ENCODE results near the gene MSI2.

The MSI2 gene

DNA sequence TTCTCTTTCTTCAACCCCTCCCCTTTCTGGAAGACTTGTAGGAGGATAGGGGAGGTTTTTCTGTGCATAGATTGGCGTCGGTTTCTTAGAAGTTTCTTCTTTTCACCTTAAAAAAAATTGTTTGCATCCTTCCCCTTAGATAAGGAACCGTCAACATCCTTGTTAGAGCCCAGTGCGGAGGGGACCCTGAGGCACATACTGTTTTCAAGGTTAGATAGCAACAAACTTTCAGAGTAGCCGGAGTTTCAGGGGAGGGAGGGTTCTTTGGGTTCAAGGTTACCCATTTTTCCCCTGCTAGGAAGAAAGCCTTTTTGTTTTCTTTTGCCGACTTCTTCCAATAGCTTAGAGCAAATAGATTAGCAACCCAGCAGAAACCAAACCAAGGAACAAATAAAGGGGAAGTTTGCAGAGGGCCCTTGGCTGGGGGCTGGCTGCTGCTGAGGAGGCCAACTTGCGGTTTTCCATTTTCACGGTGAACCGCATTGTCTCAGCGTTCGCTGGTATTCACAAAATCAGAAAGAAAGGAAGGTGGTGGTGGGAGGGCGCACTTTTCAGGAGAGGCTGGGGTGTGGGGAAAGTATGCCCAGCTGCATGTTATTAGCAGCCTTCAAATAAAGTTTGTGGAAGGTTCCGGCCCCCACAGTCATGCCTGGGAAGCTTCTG is 28.8 kb downstream of the MSI2 start:
- Histone ChIP-seq H3K27ac (ENCODE audit: low read length) (no peak overlapping the region), H3K9me3 (ENCODE audit: control insufficient read depth in 1 of 2, low read length in 2 of 2) (no peaks in the 10 kb centered on the region), H3K4me1 (ENCODE audit: control insufficient read depth in 1 of 2, insufficient read depth in 2 of 2, low read length in 2 of 2) (peaks cover 0 to 20% of the 10 kb centered on the region in 2 donors), H3K4me3 (ENCODE audit: low read depth in 1 of 2, low read length in 2 of 2) (no peak overlapping the region), H3K27me3 (ENCODE audit: low read depth, low read length) (no peaks in the 10 kb centered on the region), H3K36me3 (ENCODE audit: control insufficient read depth in 1 of 2, insufficient read depth in 2 of 2, low read length in 2 of 2) (peaks cover 0 to 4% of the 10 kb centered on the region in 2 donors)

DNA sequence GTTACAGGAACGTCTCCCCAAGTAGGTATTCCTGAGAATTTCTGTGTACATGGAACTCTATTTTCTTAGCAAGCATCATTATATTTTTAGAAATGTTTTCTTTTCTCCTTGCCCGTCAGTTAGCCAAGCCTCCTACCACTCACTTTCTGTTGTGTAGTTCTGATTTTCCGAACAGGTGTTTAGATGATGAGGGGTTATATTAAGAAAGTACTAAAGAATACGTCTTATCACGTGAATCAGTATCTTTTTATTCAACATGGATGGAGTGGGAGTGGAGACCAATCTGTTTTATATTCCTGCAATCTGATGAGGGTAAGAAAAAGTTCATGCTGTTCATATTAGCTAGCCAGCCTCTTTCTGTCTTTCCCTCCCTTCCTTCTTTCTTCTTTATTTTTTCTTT is 29.4 kb downstream of the MSI2 start:
- no peaks in the 10 kb centered on the region for H3K27me3 ChIP-seq (ENCODE audit: low read depth, low read length)
- peaks cover 0 to 20% of the 10 kb centered on the region in 2 donors for H3K4me1 ChIP-seq (ENCODE audit: control insufficient read depth in 1 of 2, insufficient read depth in 2 of 2, low read length in 2 of 2)
- no peak overlapping the region for H3K27ac ChIP-seq (ENCODE audit: low read length)
- H3K36me3 ChIP-seq (ENCODE audit: control insufficient read depth in 1 of 2, insufficient read depth in 2 of 2, low read length in 2 of 2) = peaks cover 0 to 4% of the 10 kb centered on the region in 2 donors
- no peak overlapping the region for H3K4me3 ChIP-seq (ENCODE audit: low read depth in 1 of 2, low read length in 2 of 2)
- H3K9me3 ChIP-seq (ENCODE audit: control insufficient read depth in 1 of 2, low read length in 2 of 2) = no peaks in the 10 kb centered on the region

- Histone ChIP-seq H3K27me3 (ENCODE audit: low read depth, low read length) (no peaks in the 10 kb centered on the region), H3K9me3 (ENCODE audit: control insufficient read depth in 1 of 2, low read length in 2 of 2) (no peaks in the 10 kb centered on the region), H3K4me1 (ENCODE audit: control insufficient read depth in 1 of 2, insufficient read depth in 2 of 2, low read length in 2 of 2) (peaks cover 0 to 20% of the 10 kb centered on the region in 2 donors), H3K36me3 (ENCODE audit: control insufficient read depth in 1 of 2, insufficient read depth in 2 of 2, low read length in 2 of 2) (peaks cover 0 to 1% of the 10 kb centered on the region in 2 donors), H3K4me3 (ENCODE audit: low read depth in 1 of 2, low read length in 2 of 2) (no peak overlapping the region), H3K27ac (ENCODE audit: low read length) (no peak overlapping the region)
These were observed 30.2 kb downstream of the MSI2 start for GRCh38 chr17:57286399-57287105.

DNA sequence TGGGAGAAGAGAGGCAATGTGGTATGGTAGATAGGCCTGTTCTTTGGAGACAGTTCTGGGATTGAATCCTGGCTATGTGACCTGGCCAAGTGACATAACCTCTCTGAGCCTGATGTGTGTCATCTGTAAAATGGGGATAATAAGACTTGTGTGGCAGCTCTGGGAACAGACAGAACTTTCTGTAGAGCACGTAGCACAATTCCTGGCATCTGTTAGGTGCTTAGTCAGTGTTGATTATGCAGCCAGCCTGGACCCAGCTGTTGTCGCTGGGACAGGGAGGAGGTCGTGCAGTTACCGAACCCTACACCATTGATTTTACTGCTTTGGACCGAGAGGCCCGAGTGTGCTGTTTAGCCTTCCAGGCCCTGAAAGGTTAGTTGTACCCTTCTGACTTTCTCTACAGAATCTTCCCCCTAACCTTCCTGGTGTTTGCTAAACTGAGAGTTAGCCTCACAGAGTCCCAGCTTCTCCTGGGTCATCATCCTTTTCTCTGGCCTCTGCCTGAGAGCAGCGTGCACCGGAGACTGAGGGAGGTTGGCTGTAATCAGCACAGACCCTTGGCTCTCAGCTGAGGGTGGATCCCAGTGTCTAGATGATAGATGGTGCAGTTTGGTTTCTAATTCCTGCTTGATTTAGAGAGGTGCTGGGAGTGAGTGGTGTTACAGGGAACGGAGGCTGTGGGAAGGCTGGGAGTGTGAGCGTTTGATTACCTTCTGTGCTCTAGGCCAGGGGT is 31.9 kb downstream of the MSI2 start:
- Histone ChIP-seq H3K36me3 (ENCODE audit: control insufficient read depth in 1 of 2, insufficient read depth in 2 of 2, low read length in 2 of 2) (no peaks in the 10 kb centered on the region), H3K4me3 (ENCODE audit: low read depth in 1 of 2, low read length in 2 of 2) (no peak overlapping the region), H3K4me1 (ENCODE audit: control insufficient read depth in 1 of 2, insufficient read depth in 2 of 2, low read length in 2 of 2) (peaks cover 0 to 20% of the 10 kb centered on the region in 2 donors), H3K27me3 (ENCODE audit: low read depth, low read length) (no peaks in the 10 kb centered on the region), H3K27ac (ENCODE audit: low read length) (no peak overlapping the region), H3K9me3 (ENCODE audit: control insufficient read depth in 1 of 2, low read length in 2 of 2) (no peaks in the 10 kb centered on the region)

GRCh38 chr17:57288773-57289121 is 32.4 kb downstream of the MSI2 start:
- no peak overlapping the region for H3K4me3 ChIP-seq (ENCODE audit: low read depth in 1 of 2, low read length in 2 of 2)
- H3K27ac ChIP-seq (ENCODE audit: low read length) = no peak overlapping the region
- H3K9me3 ChIP-seq (ENCODE audit: control insufficient read depth in 1 of 2, low read length in 2 of 2) = no peaks in the 10 kb centered on the region
- peaks cover 0 to 20% of the 10 kb centered on the region in 2 donors for H3K4me1 ChIP-seq (ENCODE audit: control insufficient read depth in 1 of 2, insufficient read depth in 2 of 2, low read length in 2 of 2)
- H3K27me3 ChIP-seq (ENCODE audit: low read depth, low read length) = no peaks in the 10 kb centered on the region
- H3K36me3 ChIP-seq (ENCODE audit: control insufficient read depth in 1 of 2, insufficient read depth in 2 of 2, low read length in 2 of 2) = no peaks in the 10 kb centered on the region

DNA sequence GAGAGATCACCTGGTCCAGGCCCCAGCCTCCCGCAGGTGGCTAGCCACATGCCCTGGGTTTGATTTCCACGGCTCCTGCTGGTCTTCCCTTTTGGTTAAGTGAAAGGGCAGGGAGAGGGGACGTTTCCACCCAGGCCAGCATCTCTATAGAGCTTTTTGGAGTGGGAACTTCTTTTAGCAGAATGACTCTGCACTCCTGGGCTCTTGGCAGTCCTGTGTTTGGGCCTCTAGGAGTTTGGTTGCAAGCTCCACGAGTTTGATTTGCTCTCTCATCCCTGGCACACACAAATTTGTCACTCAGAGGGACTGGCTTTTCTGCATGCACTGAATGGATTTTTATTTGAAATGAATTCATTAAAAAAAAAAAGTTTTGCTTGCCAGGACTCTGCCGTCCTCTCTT is 32.8 kb downstream of the MSI2 start:
- Histone ChIP-seq H3K27me3 (ENCODE audit: low read depth, low read length) (no peaks in the 10 kb centered on the region), H3K4me1 (ENCODE audit: control insufficient read depth in 1 of 2, insufficient read depth in 2 of 2, low read length in 2 of 2) (peaks cover 0 to 20% of the 10 kb centered on the region in 2 donors), H3K4me3 (ENCODE audit: low read depth in 1 of 2, low read length in 2 of 2) (no peak overlapping the region), H3K9me3 (ENCODE audit: control insufficient read depth in 1 of 2, low read length in 2 of 2) (no peaks in the 10 kb centered on the region), H3K36me3 (ENCODE audit: control insufficient read depth in 1 of 2, insufficient read depth in 2 of 2, low read length in 2 of 2) (no peaks in the 10 kb centered on the region), H3K27ac (ENCODE audit: low read length) (no peak overlapping the region)

GRCh38 chr17:57289613-57290012 is 33.3 kb downstream of the MSI2 start:
- H3K4me1 ChIP-seq (ENCODE audit: control insufficient read depth in 1 of 2, insufficient read depth in 2 of 2, low read length in 2 of 2) = peaks cover 0 to 20% of the 10 kb centered on the region in 2 donors
- H3K4me3 ChIP-seq (ENCODE audit: low read depth in 1 of 2, low read length in 2 of 2) = no peak overlapping the region
- no peaks in the 10 kb centered on the region for H3K9me3 ChIP-seq (ENCODE audit: control insufficient read depth in 1 of 2, low read length in 2 of 2)
- no peaks in the 10 kb centered on the region for H3K36me3 ChIP-seq (ENCODE audit: control insufficient read depth in 1 of 2, insufficient read depth in 2 of 2, low read length in 2 of 2)
- H3K27me3 ChIP-seq (ENCODE audit: low read depth, low read length) = no peaks in the 10 kb centered on the region
- H3K27ac ChIP-seq (ENCODE audit: low read length) = no peak overlapping the region

GRCh38 chr17:57290981-57291380 is 34.7 kb downstream of the MSI2 start:
- Histone ChIP-seq H3K4me3 (ENCODE audit: low read depth in 1 of 2, low read length in 2 of 2) (no peak overlapping the region), H3K9me3 (ENCODE audit: control insufficient read depth in 1 of 2, low read length in 2 of 2) (no peaks in the 10 kb centered on the region), H3K27ac (ENCODE audit: low read length) (no peak overlapping the region), H3K4me1 (ENCODE audit: control insufficient read depth in 1 of 2, insufficient read depth in 2 of 2, low read length in 2 of 2) (peaks cover 0 to 20% of the 10 kb centered on the region in 2 donors), H3K36me3 (ENCODE audit: control insufficient read depth in 1 of 2, insufficient read depth in 2 of 2, low read length in 2 of 2) (no peaks in the 10 kb centered on the region), H3K27me3 (ENCODE audit: low read depth, low read length) (no peaks in the 10 kb centered on the region)

GRCh38 chr17:57292091-57292490 is 35.8 kb downstream of the MSI2 start:
- Histone ChIP-seq H3K36me3 (ENCODE audit: control insufficient read depth in 1 of 2, insufficient read depth in 2 of 2, low read length in 2 of 2) (no peaks in the 10 kb centered on the region), H3K9me3 (ENCODE audit: control insufficient read depth in 1 of 2, low read length in 2 of 2) (no peaks in the 10 kb centered on the region), H3K4me3 (ENCODE audit: low read depth in 1 of 2, low read length in 2 of 2) (no peak overlapping the region), H3K4me1 (ENCODE audit: control insufficient read depth in 1 of 2, insufficient read depth in 2 of 2, low read length in 2 of 2) (peaks cover 0 to 20% of the 10 kb centered on the region in 2 donors), H3K27ac (ENCODE audit: low read length) (no peak overlapping the region), H3K27me3 (ENCODE audit: low read depth, low read length) (no peaks in the 10 kb centered on the region)

DNA sequence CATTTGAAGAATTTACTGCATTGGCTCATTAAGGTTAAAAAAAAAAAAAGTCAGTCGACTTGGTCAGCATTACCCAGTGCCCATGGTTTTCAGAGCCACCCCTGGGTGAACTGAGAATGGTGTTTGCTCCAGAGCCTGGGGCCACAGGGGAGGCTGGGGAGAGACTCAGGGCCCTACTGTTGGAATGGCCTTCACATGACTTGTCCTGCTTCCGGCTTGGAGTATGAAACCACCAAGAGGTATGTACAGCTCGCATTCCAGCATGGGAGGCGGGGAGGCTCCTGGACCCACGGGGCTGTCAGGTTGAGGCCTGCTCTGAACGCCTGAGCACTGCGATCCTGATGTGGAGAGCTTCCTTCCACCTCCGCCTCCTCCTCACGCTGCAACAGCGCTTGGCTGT is 36.8 kb downstream of the MSI2 start:
- Histone ChIP-seq H3K4me3 (ENCODE audit: low read depth in 1 of 2, low read length in 2 of 2) (no peak overlapping the region), H3K9me3 (ENCODE audit: control insufficient read depth in 1 of 2, low read length in 2 of 2) (peaks cover 0 to 4% of the 10 kb centered on the region in 2 donors), H3K27ac (ENCODE audit: low read length) (no peak overlapping the region), H3K36me3 (ENCODE audit: control insufficient read depth in 1 of 2, insufficient read depth in 2 of 2, low read length in 2 of 2) (peaks cover 0 to 5% of the 10 kb centered on the region in 2 donors), H3K27me3 (ENCODE audit: low read depth, low read length) (no peaks in the 10 kb centered on the region), H3K4me1 (ENCODE audit: control insufficient read depth in 1 of 2, insufficient read depth in 2 of 2, low read length in 2 of 2) (peaks cover 0 to 13% of the 10 kb centered on the region in 2 donors)

DNA sequence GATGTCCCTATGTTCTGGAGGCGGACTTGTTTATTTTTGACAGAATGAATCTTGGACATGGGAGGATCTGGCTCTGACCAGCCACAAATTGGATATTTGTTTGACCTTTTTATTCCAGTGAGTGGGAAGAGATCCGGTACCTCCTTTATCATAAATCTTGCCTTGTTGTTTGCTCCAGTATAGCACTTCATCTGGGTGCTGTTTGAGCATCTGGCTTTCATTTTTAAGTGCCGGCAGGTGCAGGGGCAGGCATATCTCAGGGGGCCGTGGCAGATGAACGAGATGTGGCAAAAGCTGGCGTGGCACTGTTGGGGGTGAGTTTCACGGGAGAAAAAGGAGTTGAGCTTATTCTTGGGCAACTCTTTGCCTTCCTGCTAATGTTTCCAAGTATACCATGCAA is 37.8 kb downstream of the MSI2 start:
- H3K36me3 ChIP-seq (ENCODE audit: control insufficient read depth in 1 of 2, insufficient read depth in 2 of 2, low read length in 2 of 2) = peaks cover 0 to 11% of the 10 kb centered on the region in 2 donors
- no peak overlapping the region for H3K4me3 ChIP-seq (ENCODE audit: low read depth in 1 of 2, low read length in 2 of 2)
- peaks cover 0 to 5% of the 10 kb centered on the region in 2 donors for H3K9me3 ChIP-seq (ENCODE audit: control insufficient read depth in 1 of 2, low read length in 2 of 2)
- no peaks in the 10 kb centered on the region for H3K27me3 ChIP-seq (ENCODE audit: low read depth, low read length)
- no peak overlapping the region for H3K27ac ChIP-seq (ENCODE audit: low read length)
- peaks cover 0 to 3% of the 10 kb centered on the region in 2 donors for H3K4me1 ChIP-seq (ENCODE audit: control insufficient read depth in 1 of 2, insufficient read depth in 2 of 2, low read length in 2 of 2)

All from muscle layer of duodenum (tissue), 2 donors.